HepG2 (cell line): ENCODE data around the gene ZFHX3. TPM values are rescaled to one million over a fixed set of nuclear protein-coding genes. Genes with fewer than 3 reads are reported as not detected.

Experiments
- ATAC-seq: fragments of 200-7000 bp; cut with Tn5 transposase; 3 replicates; pipeline ENCODE4 v1.9.1; 2020; ENCODE audit warnings: mild to moderate bottlenecking, moderate library complexity
- BruUV-seq: library from RNA; stranded (reverse); fragments of 400-500 nt; replicated peaks from 2 replicates; lab custom pipeline; 2021; lab: Mats Ljungman, UMichigan
- CTCF ChIA-PET: fragments of 300-600 bp; formaldehyde crosslinking; extraction: SDS; loops from one replicate; lab custom pipeline; 2021; ENCODE audit warnings: low total read pairs, inconsistent platforms, low intra/inter-chr PET ratio; lab: Yijun Ruan, JAX
- POLR2A ChIA-PET: fragments of 350-600 bp; sonication (Branson Sonifier 250); formaldehyde crosslinking; loops from one replicate; lab custom pipeline; 2020; ENCODE audit warnings: antibody characterized with exemption, inconsistent platforms; lab: Yijun Ruan, JAX
- DNase-seq: peaks from one replicate; pipeline ENCODE4 v3.0.0-alpha.2; 2015; ENCODE audit warnings: low spot score
- FAIRE-seq: peaks from 3 replicates; lab custom pipeline; 2011; peaks lifted over from hg19 to GRCh38; lab: Jason Lieb, UNC
- H2AFZ ChIP-seq: one replicate; pipeline ENCODE4 v1.6.1; 2011; ENCODE audit warnings: low read length, inconsistent platforms
- H3K27ac ChIP-seq: fragments of 300-600 bp; 3 replicates; pipeline ENCODE4 v1.8.0; 2011; ENCODE audit warnings: mixed run types, mild to moderate bottlenecking, mixed read lengths, low read length, inconsistent platforms; ENCODE audit not compliant: insufficient read depth; ENCODE audit errors: extremely low read length
- H3K27me3 ChIP-seq, 2 experiments: fragments of 200-600 bp in 1 of 2; 2 replicates in 1 of 2; 3 replicates in 1 of 2; pipeline versions ENCODE4 v1.6.0 to v1.8.0; 2011; ENCODE audit warnings: low read length in 2 of 2, mild to moderate bottlenecking in 2 of 2, moderate library complexity in 2 of 2, inconsistent platforms in 1 of 2; ENCODE audit not compliant: insufficient read depth in 2 of 2, control insufficient read depth in 1 of 2
- H3K36me3 ChIP-seq, 2 experiments: fragments of 200-600 bp in 1 of 2; replicated peaks in 1 of 2; 2 replicates in 1 of 2; 3 replicates in 1 of 2; pipeline versions ENCODE4 v1.5.1 to v1.8.0; 2011; ENCODE audit warnings: low read length in 2 of 2, inconsistent platforms in 1 of 2; ENCODE audit not compliant: insufficient read depth in 2 of 2, control insufficient read depth in 1 of 2
- H3K4me1 ChIP-seq: 2 replicates; pipeline ENCODE4 v1.5.1; 2012; ENCODE audit warnings: low read length, inconsistent platforms; ENCODE audit not compliant: insufficient read depth
- H3K4me2 ChIP-seq: 2 replicates; pipeline ENCODE4 v1.6.0; 2011; ENCODE audit warnings: low read depth, low read length, inconsistent platforms
- H3K4me3 ChIP-seq, 3 experiments: fragments of 200-600 bp in 1 of 3; sonication (generic), shearing (Covaris generic) in 1 of 3; replicated peaks in 1 of 3; 2 replicates each; pipeline ENCODE4 v1.5.1; 2011 to 2016; ENCODE audit warnings: low read length in 3 of 3, inconsistent platforms in 2 of 3, low read depth in 2 of 3, mild to moderate bottlenecking in 2 of 3, control low read depth in 1 of 3, mixed read lengths in 1 of 3; ENCODE audit not compliant: insufficient read depth in 1 of 3
- H3K79me2 ChIP-seq: one replicate; pipeline ENCODE4 v1.6.1; 2011; ENCODE audit warnings: low read length, inconsistent platforms; ENCODE audit not compliant: insufficient read depth
- H3K9ac ChIP-seq: 2 replicates; pipeline ENCODE4 v1.6.0; 2011; ENCODE audit warnings: mild to moderate bottlenecking, low read depth, low read length, inconsistent platforms; ENCODE audit not compliant: insufficient read depth
- H3K9me3 ChIP-seq: 2 replicates; pipeline ENCODE4 v1.5.1; 2012; ENCODE audit warnings: mild to moderate bottlenecking, low read length
- H4K20me1 ChIP-seq: 2 replicates; pipeline ENCODE4 v1.6.0; 2011; ENCODE audit warnings: inconsistent platforms, mild to moderate bottlenecking, low read length, moderate library complexity; ENCODE audit not compliant: insufficient read depth
- AGO1 ChIP-seq: fragments of 200-400 bp; formaldehyde crosslinking; IDR thresholded peaks from 2 replicates; pipeline ENCODE4 v1.6.1; 2017; ENCODE audit warnings: mild to moderate bottlenecking, low read depth, low read length, moderate library complexity; ENCODE audit not compliant: poor library complexity, severe bottlenecking
- ARNT ChIP-seq: fragments of 450-650 bp; IDR thresholded peaks from 2 replicates; pipeline ENCODE4 v1.6.1; 2017
- ATM ChIP-seq: fragments of 450-650 bp; IDR thresholded peaks from 2 replicates; pipeline ENCODE4 v1.7.1; 2017; ENCODE audit warnings: mild to moderate bottlenecking, borderline replicate concordance
- BORCS8-MEF2B ChIP-seq: sonication (generic); formaldehyde crosslinking; IDR thresholded peaks from 2 replicates; pipeline ENCODE4 v1.8.0; 2022; ENCODE audit warnings: mild to moderate bottlenecking, missing genetic modification reagents
- GTF2F1 ChIP-seq: fragments of 150-350 bp; IDR thresholded peaks from 2 replicates; pipeline ENCODE4 v1.6.1; 2014; ENCODE audit warnings: low read length
- MAFF ChIP-seq: IDR thresholded peaks from 2 replicates; pipeline ENCODE4 v1.6.1; 2011; ENCODE audit warnings: low read depth, low read length, improper control_type of control experiment
- MAFK ChIP-seq, 2 experiments: IDR thresholded peaks in 1 of 2; conservative IDR thresholded peaks in 1 of 2; 2 replicates each; pipeline ENCODE4 v1.6.1; 2011; ENCODE audit warnings: improper control_type of control experiment in 2 of 2, low read length in 2 of 2
- MTA3 ChIP-seq: sonication (generic); formaldehyde crosslinking; IDR thresholded peaks from 2 replicates; pipeline ENCODE4 v1.4.0; 2020; ENCODE audit warnings: missing genetic modification reagents
- MTF1 ChIP-seq: sonication (generic); formaldehyde crosslinking; IDR thresholded peaks from 2 replicates; pipeline ENCODE4 v1.5.0; 2020; ENCODE audit warnings: missing genetic modification reagents
- RBAK ChIP-seq: sonication (generic); formaldehyde crosslinking; IDR thresholded peaks from 2 replicates; pipeline ENCODE4 v1.5.1; 2020; ENCODE audit warnings: mild to moderate bottlenecking, missing genetic modification reagents
- RFX3 ChIP-seq: IDR thresholded peaks from 2 replicates; pipeline ENCODE4 v1.6.1; 2016; ENCODE audit warnings: missing biosample characterization, missing genetic modification reagents
- SOX5 ChIP-seq: IDR thresholded peaks from 2 replicates; pipeline ENCODE4 v1.6.1; 2016; ENCODE audit warnings: borderline replicate concordance
- TP53 ChIP-seq: sonication (generic); formaldehyde crosslinking; conservative IDR thresholded peaks from 2 replicates; pipeline ENCODE4 v1.4.0; 2020; ENCODE audit warnings: missing genetic modification reagents
- ZBTB7B ChIP-seq: sonication (generic); formaldehyde crosslinking; IDR thresholded peaks from 2 replicates; pipeline ENCODE4 v1.4.0; 2020; ENCODE audit warnings: missing genetic modification reagents
- ZNF343 ChIP-seq: sonication (generic); formaldehyde crosslinking; IDR thresholded peaks from 2 replicates; pipeline ENCODE4 v1.4.0; 2020; ENCODE audit warnings: mild to moderate bottlenecking, missing genetic modification reagents
- ZNF431 ChIP-seq: sonication (generic); formaldehyde crosslinking; IDR thresholded peaks from 2 replicates; pipeline ENCODE4 v1.9.0; 2022; ENCODE audit warnings: missing genetic modification reagents, low read depth, mild to moderate bottlenecking, borderline replicate concordance
- ZNF781 ChIP-seq: sonication (generic); formaldehyde crosslinking; IDR thresholded peaks from 2 replicates; pipeline ENCODE4 v1.5.1; 2020; ENCODE audit warnings: borderline replicate concordance, mild to moderate bottlenecking, missing genetic modification reagents; ENCODE audit errors: not compliant biosample characterization
- ZNF790 ChIP-seq: sonication (generic); formaldehyde crosslinking; IDR thresholded peaks from 2 replicates; pipeline ENCODE4 v1.8.0; 2022; ENCODE audit warnings: missing genetic modification reagents, mild to moderate bottlenecking, borderline replicate concordance
- WGBS: methylation state at CpG from one replicate; pipeline ENCODE4 v1.1.6; 2017; ENCODE audit warnings: low lambda C conversion rate; 5-methylcytosine and 5-hydroxymethylcytosine counted together
- in situ Hi-C: cut with HindIII; loops from 2 replicates; pipeline ENCODE4 v1.10.0; 2017; ENCODE audit warnings: low pct_unique_long_range_greater_than_20kb; ENCODE audit not compliant: extremely low pct_ligation_motif_present
- intact Hi-C: fragments of 100-400 bp; cut with micrococcal nuclease; formaldehyde crosslinking; loops from one replicate; pipeline ENCODE4 v1.10.0; 2022; ENCODE audit not compliant: unreplicated experiment
- polyA plus RNA-seq, 8 experiments: library from polyadenylated mRNA; depleted of rRNA in 3 of 8; stranded (reverse) in 7 of 8; unstranded in 1 of 8; fragments of >200 nt; fragmentation: Illumina TruSeq in 4 of 8; extraction: Trizol in 4 of 8; gene quantifications; 2 replicates each; pipeline versions ENCODE4 v1.2.1 to v1.2.3, GENCODE V29; 2011 to 2016; ENCODE audit warnings: low read depth in 4 of 8, missing spikeins in 1 of 8, mixed read lengths in 1 of 8; ENCODE audit not compliant: insufficient read depth in 1 of 8
- total RNA-seq, 5 experiments: library from RNA; depleted of rRNA; stranded (reverse); fragments of >200 nt; fragmentation: Illumina TruSeq; extraction: Trizol; gene quantifications; 2 replicates each; pipeline ENCODE4 v1.2.3, GENCODE V29; 2016; ENCODE audit warnings: low read depth in 1 of 5
- TF ChIP-seq, protein P1 (sequence below): sonication (generic); formaldehyde crosslinking; IDR thresholded peaks from 2 replicates; pipeline ENCODE4 v1.5.0; 2020; ENCODE audit warnings: missing genetic modification reagents, mild to moderate bottlenecking, borderline replicate concordance
- TF ChIP-seq, protein P2 (sequence below): sonication (generic); formaldehyde crosslinking; IDR thresholded peaks from 2 replicates; pipeline ENCODE4 v1.5.1; 2020; ENCODE audit warnings: mild to moderate bottlenecking, missing genetic modification reagents, moderate library complexity
- TF ChIP-seq, protein P3 (sequence below): sonication (generic); formaldehyde crosslinking; IDR thresholded peaks from 2 replicates; pipeline ENCODE4 v1.4.0; 2020; ENCODE audit warnings: missing genetic modification reagents

Gene ZFHX3
- total and polyA plus RNA-seq, 2 of the 13 experiments (the other 11 are each of a cell fraction or from before 2014, with no cell fraction given), result 5.0 to 6.0 TPM

- CTCF ChIA-PET, result no interaction called here
- FAIRE-seq, result no peak
- TF ChIP-seq, protein P1, sequence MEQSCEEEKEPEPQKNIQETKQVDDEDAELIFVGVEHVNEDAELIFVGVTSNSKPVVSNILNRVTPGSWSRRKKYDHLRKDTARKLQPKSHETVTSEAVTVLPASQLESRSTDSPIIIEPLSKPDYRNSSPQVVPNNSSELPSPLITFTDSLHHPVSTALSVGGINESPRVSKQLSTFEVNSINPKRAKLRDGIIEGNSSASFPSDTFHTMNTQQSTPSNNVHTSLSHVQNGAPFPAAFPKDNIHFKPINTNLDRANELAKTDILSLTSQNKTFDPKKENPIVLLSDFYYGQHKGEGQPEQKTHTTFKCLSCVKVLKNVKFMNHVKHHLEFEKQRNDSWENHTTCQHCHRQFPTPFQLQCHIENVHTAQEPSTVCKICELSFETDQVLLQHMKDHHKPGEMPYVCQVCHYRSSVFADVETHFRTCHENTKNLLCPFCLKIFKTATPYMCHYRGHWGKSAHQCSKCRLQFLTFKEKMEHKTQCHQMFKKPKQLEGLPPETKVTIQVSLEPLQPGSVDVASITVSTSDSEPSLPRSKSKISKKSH (CRISPR knock-in tag), result no peak
- TF ChIP-seq ZNF431 (CRISPR knock-in tag) (no peak), ZBTB7B (CRISPR knock-in tag) (no peak), ZNF781 (CRISPR knock-in tag) (no peak), ARNT (no peak), RFX3 (CRISPR knock-in tag) (no peak), GTF2F1 (no peak), TP53 (CRISPR knock-in tag) (no peak), SOX5 (CRISPR knock-in tag) (no peak), BORCS8-MEF2B (CRISPR knock-in tag) (no peak), MTF1 (CRISPR knock-in tag) (no peak), MAFF (peak; percentile 60), MAFK (conservative IDR thresholded peaks at IDR 0.05 in 1 of 2, IDR thresholded peaks at IDR 0.05 in 1 of 2; ENCODE audit: low read length in 2 of 2) (peak; percentile 70 to 75), MTA3 (no peak), RBAK (CRISPR knock-in tag) (no peak), ZNF790 (CRISPR knock-in tag) (no peak), AGO1 (no peak), ATM (no peak), ZNF343 (CRISPR knock-in tag) (no peak)
- TF ChIP-seq, protein P2, sequence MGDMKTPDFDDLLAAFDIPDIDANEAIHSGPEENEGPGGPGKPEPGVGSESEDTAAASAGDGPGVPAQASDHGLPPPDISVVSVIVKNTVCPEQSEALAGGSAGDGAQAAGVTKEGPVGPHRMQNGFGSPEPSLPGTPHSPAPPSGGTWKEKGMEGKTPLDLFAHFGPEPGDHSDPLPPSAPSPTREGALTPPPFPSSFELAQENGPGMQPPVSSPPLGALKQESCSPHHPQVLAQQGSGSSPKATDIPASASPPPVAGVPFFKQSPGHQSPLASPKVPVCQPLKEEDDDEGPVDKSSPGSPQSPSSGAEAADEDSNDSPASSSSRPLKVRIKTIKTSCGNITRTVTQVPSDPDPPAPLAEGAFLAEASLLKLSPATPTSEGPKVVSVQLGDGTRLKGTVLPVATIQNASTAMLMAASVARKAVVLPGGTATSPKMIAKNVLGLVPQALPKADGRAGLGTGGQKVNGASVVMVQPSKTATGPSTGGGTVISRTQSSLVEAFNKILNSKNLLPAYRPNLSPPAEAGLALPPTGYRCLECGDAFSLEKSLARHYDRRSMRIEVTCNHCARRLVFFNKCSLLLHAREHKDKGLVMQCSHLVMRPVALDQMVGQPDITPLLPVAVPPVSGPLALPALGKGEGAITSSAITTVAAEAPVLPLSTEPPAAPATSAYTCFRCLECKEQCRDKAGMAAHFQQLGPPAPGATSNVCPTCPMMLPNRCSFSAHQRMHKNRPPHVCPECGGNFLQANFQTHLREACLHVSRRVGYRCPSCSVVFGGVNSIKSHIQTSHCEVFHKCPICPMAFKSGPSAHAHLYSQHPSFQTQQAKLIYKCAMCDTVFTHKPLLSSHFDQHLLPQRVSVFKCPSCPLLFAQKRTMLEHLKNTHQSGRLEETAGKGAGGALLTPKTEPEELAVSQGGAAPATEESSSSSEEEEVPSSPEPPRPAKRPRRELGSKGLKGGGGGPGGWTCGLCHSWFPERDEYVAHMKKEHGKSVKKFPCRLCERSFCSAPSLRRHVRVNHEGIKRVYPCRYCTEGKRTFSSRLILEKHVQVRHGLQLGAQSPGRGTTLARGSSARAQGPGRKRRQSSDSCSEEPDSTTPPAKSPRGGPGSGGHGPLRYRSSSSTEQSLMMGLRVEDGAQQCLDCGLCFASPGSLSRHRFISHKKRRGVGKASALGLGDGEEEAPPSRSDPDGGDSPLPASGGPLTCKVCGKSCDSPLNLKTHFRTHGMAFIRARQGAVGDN, result peak; percentile 58
- TF ChIP-seq, protein P3, sequence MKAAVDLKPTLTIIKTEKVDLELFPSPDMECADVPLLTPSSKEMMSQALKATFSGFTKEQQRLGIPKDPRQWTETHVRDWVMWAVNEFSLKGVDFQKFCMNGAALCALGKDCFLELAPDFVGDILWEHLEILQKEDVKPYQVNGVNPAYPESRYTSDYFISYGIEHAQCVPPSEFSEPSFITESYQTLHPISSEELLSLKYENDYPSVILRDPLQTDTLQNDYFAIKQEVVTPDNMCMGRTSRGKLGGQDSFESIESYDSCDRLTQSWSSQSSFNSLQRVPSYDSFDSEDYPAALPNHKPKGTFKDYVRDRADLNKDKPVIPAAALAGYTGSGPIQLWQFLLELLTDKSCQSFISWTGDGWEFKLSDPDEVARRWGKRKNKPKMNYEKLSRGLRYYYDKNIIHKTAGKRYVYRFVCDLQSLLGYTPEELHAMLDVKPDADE (CRISPR knock-in tag), result no peak
Measured at GRCh38 chr16:72969812-72970211, 78.1 kb downstream of the ZFHX3 start.

More at GRCh38 chr16:72969812-72970211, 78.1 kb downstream of the ZFHX3 start:
- POLR2A ChIA-PET, result no interaction called here
- Histone ChIP-seq H4K20me1 (peaks cover 12% of the 10 kb centered on the region; the same call in 1 of the 2 replicates), H3K9ac (no peak overlapping the region), H3K4me1 (peaks cover 23% of the 10 kb centered on the region), H3K27ac (no peak overlapping the region), H3K9me3 (no peaks in the 10 kb centered on the region), H3K36me3 (peaks cover 3 to 23% of the 10 kb centered on the region in 2 experiments; a peak in 3 of 5 replicates), H3K27me3 (no peaks in the 10 kb centered on the region), H3K79me2 (peaks cover 56% of the 10 kb centered on the region), H3K4me3 (no peak overlapping the region), H3K4me2 (no peak overlapping the region), H2AFZ (no peak overlapping the region)
- in situ Hi-C loops, result no loop called here
- DNase-seq (no peak), ATAC-seq (no peak)
- intact Hi-C loops, result loop anchor here (10.0 kb wide), 1 partner anchor 225 kb away; no protein-coding TSS in a partner anchor
- BruUV-seq, result no TSS peak
- WGBS, result 94% methylated on average over 8 of the region's 9 CpGs
